ENCODE measurements around the gene ZNF140. TPM values are rescaled to one million over a fixed set of nuclear protein-coding genes. Genes with fewer than 3 reads are reported as not detected.

Gene ZNF140
- total and polyA plus RNA-seq, 2 of the 4 experiments (the other 2 are of a cell fraction): 8.3 to 25.8 TPM

- Histone ChIP-seq H3K56ac (ENCODE audit: extremely low read depth, insufficient read depth, low read length) (no peak overlapping the region), H3K9me1 (ENCODE audit: insufficient read depth, low read length) (no peaks in the 10 kb centered on the region), H2AFZ (replicated peaks; ENCODE audit: low read length, poor library complexity) (no peak overlapping the region), H3K4me2 (ENCODE audit: low read depth, low read length) (no peak overlapping the region), H3K36me3 (ENCODE audit: control insufficient read depth, insufficient read depth, low read length) (peaks cover 19% of the 10 kb centered on the region), H4K5ac (ENCODE audit: low read depth, low read length) (no peak overlapping the region), H3K23ac (ENCODE audit: low read depth, low read length) (no peak overlapping the region), H3K9ac (ENCODE audit: low read depth, low read length) (no peak overlapping the region), H3K14ac (replicated peaks; ENCODE audit: low read depth, low read length) (no peak overlapping the region), H4K8ac (ENCODE audit: low read depth in 2 of 2, low read length in 2 of 2) (no peak overlapping the region), H4K91ac (ENCODE audit: insufficient read depth, low read depth, low read length) (no peak overlapping the region), H2AK9ac (replicated peaks; ENCODE audit: low read depth, low read length, poor library complexity) (no peak overlapping the region), H2BK5ac (ENCODE audit: low read depth, low read length, poor library complexity, severe bottlenecking) (no peak overlapping the region), H4K20me1 (ENCODE audit: insufficient read depth, low read length) (no peaks in the 10 kb centered on the region), H3K4ac (ENCODE audit: low read depth, low read length) (no peak overlapping the region), H2BK15ac (ENCODE audit: low read depth, low read length) (no peak overlapping the region), H3K79me1 (ENCODE audit: low read depth in 1 of 2, low read length in 2 of 2) (no peaks in the 10 kb centered on the region; a peak in 1 of 4 replicates), H3K27me3 (ENCODE audit: control insufficient read depth, insufficient read depth, low read length) (no peaks in the 10 kb centered on the region), H3K27ac (ENCODE audit: insufficient read depth, low read length) (no peak overlapping the region), H3K4me3 (ENCODE audit: insufficient read depth, low read depth, low read length) (no peak overlapping the region), H3K4me1 (ENCODE audit: control insufficient read depth, insufficient read depth, low read length) (no peaks in the 10 kb centered on the region), H3K9me3 (ENCODE audit: control insufficient read depth, insufficient read depth, low read length) (peaks cover 79% of the 10 kb centered on the region), H2BK120ac (ENCODE audit: low read depth, low read length) (no peak overlapping the region), H3K18ac (ENCODE audit: low read depth, low read length) (no peak overlapping the region), H2BK20ac (ENCODE audit: low read depth, low read length) (no peak overlapping the region), H2AK5ac (ENCODE audit: low read depth, low read length) (no peak overlapping the region)
- no TSS peak for BruUV-seq (replicated peaks)
- in situ Hi-C loops (cut with MboI; ENCODE audit: low sequenced_read_pairs) (no loop called here), intact Hi-C loops (cut with micrococcal nuclease) (no loop called here), dilution Hi-C loops (cut with HindIII; ENCODE audit: low sequenced_read_pairs, unreplicated experiment) (no loop called here)
- DNase-seq (no peak), ATAC-seq (ENCODE audit: low read depth) (no peak)
- ChIA-PET POLR2A (ENCODE audit: unreplicated experiment) (no interaction called here), CTCF (no interaction called here)
- no CpG with 5 or more reads among the region's 2 CpGs for WGBS, 2 experiments (ENCODE audit: extremely low coverage in 2 of 2, insufficient read length in 1 of 2)
- TF ChIP-seq MAFK (IDR thresholded peaks at IDR 0.05; ENCODE audit: low read depth, low read length): peak; percentile 30
- no peak for TF ChIP-seq MXI1 (IDR thresholded peaks at IDR 0.05; ENCODE audit: borderline replicate concordance, low read depth, low read length)
- no peak for TF ChIP-seq RAD21 (IDR thresholded peaks at IDR 0.05; ENCODE audit: low read length)
- TF ChIP-seq SMC3 (IDR thresholded peaks at IDR 0.05; ENCODE audit: low read depth, low read length): no peak
- no peak for TF ChIP-seq CHD1 (IDR thresholded peaks at IDR 0.05; ENCODE audit: low read depth, low read length)
- no peak for TF ChIP-seq FOS (IDR thresholded peaks at IDR 0.05; ENCODE audit: low read depth, low read length)
Measured at GRCh38 chr12:133108150-133108549, 27.4 kb downstream of the ZNF140 start.
